ENCODE data around the gene BAIAP2. TPM values are rescaled to one million over a fixed set of nuclear protein-coding genes. Genes with fewer than 3 reads are reported as not detected.

The BAIAP2 gene
- total RNA-seq, 1 donor, result 27.5 TPM

GRCh38 chr17:81108220-81108619 lies 73.3 kb downstream of the BAIAP2 start:
- DNase-seq (ENCODE audit: low read depth), result no peak
- TF ChIP-seq CTCF (IDR thresholded peaks at IDR 0.05; ENCODE audit: insufficient read depth, low read length), result no peak
- no peak overlapping the region for H3K4me3 ChIP-seq (ENCODE audit: low read depth, low read length)

- TF ChIP-seq CTCF (IDR thresholded peaks at IDR 0.05; ENCODE audit: insufficient read depth, low read length), result no peak
- no peak for DNase-seq (ENCODE audit: low read depth)
- H3K4me3 ChIP-seq (ENCODE audit: low read depth, low read length), result no peak overlapping the region
Measured at GRCh38 chr17:81109957-81110356, 75.0 kb downstream of the BAIAP2 start.

GRCh38 chr17:81110488-81111040 lies 75.6 kb downstream of the BAIAP2 start:
- TF ChIP-seq CTCF (IDR thresholded peaks at IDR 0.05; ENCODE audit: insufficient read depth, low read length), result no peak

GRCh38 chr17:81111066-81111465 lies 76.1 kb downstream of the BAIAP2 start:
- no peak overlapping the region for H3K4me3 ChIP-seq (ENCODE audit: low read depth, low read length)
- no peak for TF ChIP-seq CTCF (IDR thresholded peaks at IDR 0.05; ENCODE audit: insufficient read depth, low read length)
- no peak for DNase-seq (ENCODE audit: low read depth)

More at GRCh38 chr17:81110488-81111040, 75.6 kb downstream of the BAIAP2 start:
- no peak overlapping the region for H3K4me3 ChIP-seq (ENCODE audit: low read depth, low read length)
- no peak for DNase-seq (ENCODE audit: low read depth)

- no peak overlapping the region for H3K4me3 ChIP-seq (ENCODE audit: low read depth, low read length)
- TF ChIP-seq CTCF (IDR thresholded peaks at IDR 0.05; ENCODE audit: insufficient read depth, low read length), result no peak
- DNase-seq (ENCODE audit: low read depth), result no peak
Measured at GRCh38 chr17:81112450-81112849, 77.5 kb downstream of the BAIAP2 start.

GRCh38 chr17:81113158-81113724 lies 78.3 kb downstream of the BAIAP2 start:
- no peak overlapping the region for H3K4me3 ChIP-seq (ENCODE audit: low read depth, low read length)
- no peak for TF ChIP-seq CTCF (IDR thresholded peaks at IDR 0.05; ENCODE audit: insufficient read depth, low read length)
- DNase-seq (ENCODE audit: low read depth), result no peak

Data from fibroblast of the aortic adventitia (primary cell).